Keratinocyte (primary cell): ENCODE data around the gene TGIF1. TPM values are rescaled to one million over a fixed set of nuclear protein-coding genes. Genes with fewer than 3 reads are reported as not detected.
A peak's percentile ranks its signal among the peaks of the same experiment; 100 is the strongest.

Experiments used
- DNase-seq: peaks from one replicate; pipeline ENCODE4 v3.0.0-alpha.2; 2011; ENCODE audit warnings: low read depth, missing footprints, low spot score
- FAIRE-seq: peaks from 2 replicates; lab custom pipeline; 2011; peaks lifted over from hg19 to GRCh38; lab: Jason Lieb, UNC
- H2AFZ ChIP-seq: 2 replicates; pipeline ENCODE4 v1.6.0; 2012; ENCODE audit warnings: low read length, control low read depth, inconsistent platforms; ENCODE audit not compliant: control insufficient read depth
- H3K27ac ChIP-seq: 2 replicates; pipeline ENCODE4 v1.5.1; 2011; ENCODE audit warnings: low read length; ENCODE audit not compliant: control insufficient read depth, insufficient read depth
- H3K27me3 ChIP-seq: 3 replicates; pipeline ENCODE4 v1.6.0; 2011; ENCODE audit warnings: low read length; ENCODE audit not compliant: control insufficient read depth, insufficient read depth; ENCODE audit errors: extremely low read depth
- H3K36me3 ChIP-seq, 2 experiments: 2 replicates in 1 of 2; 3 replicates in 1 of 2; pipeline ENCODE4 v1.5.1; 2011; ENCODE audit warnings: low read length in 2 of 2, mild to moderate bottlenecking in 1 of 2; ENCODE audit not compliant: control insufficient read depth in 2 of 2, insufficient read depth in 2 of 2; ENCODE audit errors: extremely low read depth in 1 of 2
- H3K4me1 ChIP-seq: 3 replicates; pipeline ENCODE4 v1.5.1; 2011; ENCODE audit warnings: low read length; ENCODE audit not compliant: control insufficient read depth, insufficient read depth; ENCODE audit errors: extremely low read depth
- H3K4me2 ChIP-seq: 3 replicates; pipeline ENCODE4 v1.6.0; 2011; ENCODE audit warnings: low read depth, low read length; ENCODE audit not compliant: control insufficient read depth, insufficient read depth; ENCODE audit errors: extremely low read depth
- H3K4me3 ChIP-seq, 3 experiments: fragments of 200-600 bp in 1 of 3; sonication (generic) in 1 of 3; 2 replicates in 2 of 3; 3 replicates in 1 of 3; pipeline ENCODE4 v1.5.1; 2011 to 2016; ENCODE audit warnings: low read length in 3 of 3, mild to moderate bottlenecking in 3 of 3, control low read depth in 2 of 3, inconsistent platforms in 1 of 3, low read depth in 1 of 3, mixed read lengths in 1 of 3, mixed run types in 1 of 3, moderate library complexity in 1 of 3; ENCODE audit not compliant: control insufficient read depth in 2 of 3, insufficient read depth in 2 of 3; ENCODE audit errors: extremely low read depth in 1 of 3
- H3K79me2 ChIP-seq: 2 replicates; pipeline ENCODE4 v1.6.0; 2012; ENCODE audit warnings: low read length; ENCODE audit not compliant: control insufficient read depth, insufficient read depth
- H3K9ac ChIP-seq: 3 replicates; pipeline ENCODE4 v1.6.0; 2011; ENCODE audit warnings: low read length; ENCODE audit not compliant: control insufficient read depth, insufficient read depth; ENCODE audit errors: extremely low read depth
- H3K9me1 ChIP-seq: 3 replicates; pipeline ENCODE4 v1.6.0; 2011; ENCODE audit warnings: low read length; ENCODE audit not compliant: control insufficient read depth, insufficient read depth; ENCODE audit errors: extremely low read depth
- H3K9me3 ChIP-seq: 2 replicates; pipeline ENCODE4 v1.5.1; 2012; ENCODE audit warnings: low read depth, low read length; ENCODE audit not compliant: control insufficient read depth
- H4K20me1 ChIP-seq: 3 replicates; pipeline ENCODE4 v1.6.0; 2011; ENCODE audit warnings: low read length; ENCODE audit not compliant: control insufficient read depth, insufficient read depth; ENCODE audit errors: extremely low read depth
- CTCF ChIP-seq, 3 experiments: IDR thresholded peaks in 1 of 3; conservative IDR thresholded peaks in 1 of 3; optimal IDR thresholded peaks in 1 of 3; 2 replicates in 2 of 3; 3 replicates in 1 of 3; pipeline versions ENCODE3 to v1.5.1; 2011; ENCODE audit warnings: low read length in 3 of 3, mild to moderate bottlenecking in 3 of 3, moderate library complexity in 2 of 3, control low read depth in 1 of 3, inconsistent platforms in 1 of 3; ENCODE audit not compliant: insufficient read depth in 2 of 3; ENCODE audit errors: extremely low read depth in 1 of 3
- EZH2 ChIP-seq: IDR thresholded peaks from one replicate; pipeline ENCODE4 v1.6.1; 2012; ENCODE audit warnings: inconsistent platforms, mild to moderate bottlenecking, low read length, moderate library complexity
- dilution Hi-C: fragments of 300-500 bp; cut with MboI; formaldehyde crosslinking; loops from one replicate; pipeline ENCODE4 v1.7.0; 2020; ENCODE audit warnings: low sequenced_read_pairs; ENCODE audit not compliant: extremely low pct_ligation_motif_present
- polyA plus RNA-seq, 5 experiments: library from polyadenylated mRNA; depleted of rRNA in 3 of 5; stranded (reverse) in 3 of 5; stranded (forward) in 1 of 5; unstranded in 1 of 5; fragments of >200 nt; gene quantifications; 1 replicate in 1 of 5; 2 replicates in 3 of 5; 3 replicates in 1 of 5; pipeline versions ENCODE4 v1.2.1 to v1.2.3, GENCODE V29; 2011 to 2012; ENCODE audit warnings: missing spikeins in 2 of 5, low read depth in 1 of 5, low replicate concordance in 1 of 5

Gene TGIF1
- polyA plus RNA-seq, 1 donor (not counting 4 experiments of a cell fraction or from before 2014, with no cell fraction given) = 115 TPM

GRCh38 chr18:3441290-3441689, 8.7 kb upstream of the TGIF1 start:
- FAIRE-seq (no peak), DNase-seq (no peak)
- Histone ChIP-seq H3K4me2 (no peak overlapping the region), H3K79me2 (no peaks in the 10 kb centered on the region), H3K9ac (no peak overlapping the region), H2AFZ (no peak overlapping the region), H3K9me3 (no peaks in the 10 kb centered on the region), H3K27me3 (no peaks in the 10 kb centered on the region), H3K9me1 (no peaks in the 10 kb centered on the region), H3K27ac (no peak overlapping the region), H3K36me3 (no peaks in the 10 kb centered on the region), H3K4me1 (peaks cover 5% of the 10 kb centered on the region), H3K4me3 (no peak overlapping the region), H4K20me1 (no peaks in the 10 kb centered on the region)
- TF ChIP-seq CTCF (optimal IDR thresholded peaks at IDR 0.05 in 1 of 3, IDR thresholded peaks at IDR 0.05 in 1 of 3, conservative IDR thresholded peaks at IDR 0.05 in 1 of 3; ENCODE audit: extremely low read depth in 1 of 3, insufficient read depth in 2 of 3, low read length in 3 of 3) (peak; percentile 29 to 55 (median 41)), EZH2 (no peak)
- dilution Hi-C loops = no loop called here

GRCh38 chr18:3442919-3443318, 7.1 kb upstream of the TGIF1 start:
- dilution Hi-C loops = no loop called here
- Histone ChIP-seq H3K9me1 (no peaks in the 10 kb centered on the region), H3K4me2 (no peak overlapping the region), H2AFZ (no peak overlapping the region), H3K27me3 (no peaks in the 10 kb centered on the region), H3K9me3 (no peaks in the 10 kb centered on the region), H3K79me2 (no peaks in the 10 kb centered on the region), H3K4me1 (peaks cover 17% of the 10 kb centered on the region), H3K4me3 (no peak overlapping the region), H3K9ac (no peak overlapping the region), H4K20me1 (no peaks in the 10 kb centered on the region), H3K36me3 (no peaks in the 10 kb centered on the region), H3K27ac (no peak overlapping the region)
- TF ChIP-seq CTCF (optimal IDR thresholded peaks at IDR 0.05 in 1 of 3, IDR thresholded peaks at IDR 0.05 in 1 of 3, conservative IDR thresholded peaks at IDR 0.05 in 1 of 3; ENCODE audit: extremely low read depth in 1 of 3, insufficient read depth in 2 of 3, low read length in 3 of 3) = no peak
- TF ChIP-seq EZH2 = no peak
- no peak for FAIRE-seq
- no peak for DNase-seq
